Keratinocyte (primary cell): ENCODE data around the gene SEMA3E. TPM values are rescaled to one million over a fixed set of nuclear protein-coding genes. Genes with fewer than 3 reads are reported as not detected.
A peak's percentile ranks its signal among the peaks of the same experiment; 100 is the strongest.

ENCODE experiments used
- DNase-seq: peaks from one replicate; pipeline ENCODE4 v3.0.0-alpha.2; 2011; ENCODE audit warnings: low read depth, missing footprints, low spot score
- FAIRE-seq: peaks from 2 replicates; lab custom pipeline; 2011; peaks lifted over from hg19 to GRCh38; lab: Jason Lieb, UNC
- H2AFZ ChIP-seq: 2 replicates; pipeline ENCODE4 v1.6.0; 2012; ENCODE audit warnings: low read length, control low read depth, inconsistent platforms; ENCODE audit not compliant: control insufficient read depth
- H3K27ac ChIP-seq: 2 replicates; pipeline ENCODE4 v1.5.1; 2011; ENCODE audit warnings: low read length; ENCODE audit not compliant: control insufficient read depth, insufficient read depth
- H3K27me3 ChIP-seq: 3 replicates; pipeline ENCODE4 v1.6.0; 2011; ENCODE audit warnings: low read length; ENCODE audit not compliant: control insufficient read depth, insufficient read depth; ENCODE audit errors: extremely low read depth
- H3K36me3 ChIP-seq, 2 experiments: 2 replicates in 1 of 2; 3 replicates in 1 of 2; pipeline ENCODE4 v1.5.1; 2011; ENCODE audit warnings: low read length in 2 of 2, mild to moderate bottlenecking in 1 of 2; ENCODE audit not compliant: control insufficient read depth in 2 of 2, insufficient read depth in 2 of 2; ENCODE audit errors: extremely low read depth in 1 of 2
- H3K4me1 ChIP-seq: 3 replicates; pipeline ENCODE4 v1.5.1; 2011; ENCODE audit warnings: low read length; ENCODE audit not compliant: control insufficient read depth, insufficient read depth; ENCODE audit errors: extremely low read depth
- H3K4me2 ChIP-seq: 3 replicates; pipeline ENCODE4 v1.6.0; 2011; ENCODE audit warnings: low read depth, low read length; ENCODE audit not compliant: control insufficient read depth, insufficient read depth; ENCODE audit errors: extremely low read depth
- H3K4me3 ChIP-seq, 3 experiments: fragments of 200-600 bp in 1 of 3; sonication (generic) in 1 of 3; 2 replicates in 2 of 3; 3 replicates in 1 of 3; pipeline ENCODE4 v1.5.1; 2011 to 2016; ENCODE audit warnings: low read length in 3 of 3, mild to moderate bottlenecking in 3 of 3, control low read depth in 2 of 3, inconsistent platforms in 1 of 3, low read depth in 1 of 3, mixed read lengths in 1 of 3, mixed run types in 1 of 3, moderate library complexity in 1 of 3; ENCODE audit not compliant: control insufficient read depth in 2 of 3, insufficient read depth in 2 of 3; ENCODE audit errors: extremely low read depth in 1 of 3
- H3K79me2 ChIP-seq: 2 replicates; pipeline ENCODE4 v1.6.0; 2012; ENCODE audit warnings: low read length; ENCODE audit not compliant: control insufficient read depth, insufficient read depth
- H3K9ac ChIP-seq: 3 replicates; pipeline ENCODE4 v1.6.0; 2011; ENCODE audit warnings: low read length; ENCODE audit not compliant: control insufficient read depth, insufficient read depth; ENCODE audit errors: extremely low read depth
- H3K9me1 ChIP-seq: 3 replicates; pipeline ENCODE4 v1.6.0; 2011; ENCODE audit warnings: low read length; ENCODE audit not compliant: control insufficient read depth, insufficient read depth; ENCODE audit errors: extremely low read depth
- H3K9me3 ChIP-seq: 2 replicates; pipeline ENCODE4 v1.5.1; 2012; ENCODE audit warnings: low read depth, low read length; ENCODE audit not compliant: control insufficient read depth
- H4K20me1 ChIP-seq: 3 replicates; pipeline ENCODE4 v1.6.0; 2011; ENCODE audit warnings: low read length; ENCODE audit not compliant: control insufficient read depth, insufficient read depth; ENCODE audit errors: extremely low read depth
- EZH2 ChIP-seq: IDR thresholded peaks from one replicate; pipeline ENCODE4 v1.6.1; 2012; ENCODE audit warnings: inconsistent platforms, mild to moderate bottlenecking, low read length, moderate library complexity
- dilution Hi-C: fragments of 300-500 bp; cut with MboI; formaldehyde crosslinking; loops from one replicate; pipeline ENCODE4 v1.7.0; 2020; ENCODE audit warnings: low sequenced_read_pairs; ENCODE audit not compliant: extremely low pct_ligation_motif_present
- polyA plus RNA-seq, 5 experiments: library from polyadenylated mRNA; depleted of rRNA in 3 of 5; stranded (reverse) in 3 of 5; stranded (forward) in 1 of 5; unstranded in 1 of 5; fragments of >200 nt; gene quantifications; 1 replicate in 1 of 5; 2 replicates in 3 of 5; 3 replicates in 1 of 5; pipeline versions ENCODE4 v1.2.1 to v1.2.3, GENCODE V29; 2011 to 2012; ENCODE audit warnings: missing spikeins in 2 of 5, low read depth in 1 of 5, low replicate concordance in 1 of 5
- TF ChIP-seq, protein P1 (sequence below), 3 experiments: IDR thresholded peaks in 1 of 3; conservative IDR thresholded peaks in 1 of 3; optimal IDR thresholded peaks in 1 of 3; 2 replicates in 2 of 3; 3 replicates in 1 of 3; pipeline versions ENCODE3 to v1.5.1; 2011; ENCODE audit warnings: low read length in 3 of 3, mild to moderate bottlenecking in 3 of 3, moderate library complexity in 2 of 3, control low read depth in 1 of 3, inconsistent platforms in 1 of 3; ENCODE audit not compliant: insufficient read depth in 2 of 3; ENCODE audit errors: extremely low read depth in 1 of 3

SEMA3E gene
- polyA plus RNA-seq, 1 donor (not counting 4 experiments of a cell fraction or from before 2014, with no cell fraction given) = 0.21 TPM

DNA sequence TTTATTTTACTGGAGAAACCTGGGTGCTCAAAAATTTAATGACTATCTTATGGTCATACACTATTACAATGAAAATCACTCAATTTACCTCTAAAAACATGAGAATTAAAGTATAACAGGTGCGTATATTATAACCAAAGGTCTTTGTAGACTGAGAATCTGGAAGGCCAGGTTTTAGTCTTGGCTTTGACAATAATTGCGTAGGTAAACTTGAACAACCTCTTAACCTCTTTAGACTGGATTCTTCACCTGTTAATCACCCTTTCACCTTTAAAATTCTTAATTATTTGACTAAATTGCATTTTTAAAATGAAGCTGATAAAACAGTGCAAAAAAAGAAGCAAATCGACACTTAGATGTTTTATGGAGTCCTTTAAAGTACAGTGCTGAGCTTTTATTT, 156.1 kb downstream of the SEMA3E start:
- Histone ChIP-seq H3K36me3 (no peaks in the 10 kb centered on the region), H3K27me3 (no peaks in the 10 kb centered on the region), H3K9me1 (no peaks in the 10 kb centered on the region), H2AFZ (no peak overlapping the region), H3K9me3 (no peaks in the 10 kb centered on the region), H4K20me1 (no peaks in the 10 kb centered on the region), H3K79me2 (no peaks in the 10 kb centered on the region), H3K9ac (no peak overlapping the region), H3K4me3 (no peak overlapping the region), H3K27ac (no peak overlapping the region), H3K4me2 (peak overlapping the region; percentile 3), H3K4me1 (peaks cover 5% of the 10 kb centered on the region)
- TF ChIP-seq, protein P1, sequence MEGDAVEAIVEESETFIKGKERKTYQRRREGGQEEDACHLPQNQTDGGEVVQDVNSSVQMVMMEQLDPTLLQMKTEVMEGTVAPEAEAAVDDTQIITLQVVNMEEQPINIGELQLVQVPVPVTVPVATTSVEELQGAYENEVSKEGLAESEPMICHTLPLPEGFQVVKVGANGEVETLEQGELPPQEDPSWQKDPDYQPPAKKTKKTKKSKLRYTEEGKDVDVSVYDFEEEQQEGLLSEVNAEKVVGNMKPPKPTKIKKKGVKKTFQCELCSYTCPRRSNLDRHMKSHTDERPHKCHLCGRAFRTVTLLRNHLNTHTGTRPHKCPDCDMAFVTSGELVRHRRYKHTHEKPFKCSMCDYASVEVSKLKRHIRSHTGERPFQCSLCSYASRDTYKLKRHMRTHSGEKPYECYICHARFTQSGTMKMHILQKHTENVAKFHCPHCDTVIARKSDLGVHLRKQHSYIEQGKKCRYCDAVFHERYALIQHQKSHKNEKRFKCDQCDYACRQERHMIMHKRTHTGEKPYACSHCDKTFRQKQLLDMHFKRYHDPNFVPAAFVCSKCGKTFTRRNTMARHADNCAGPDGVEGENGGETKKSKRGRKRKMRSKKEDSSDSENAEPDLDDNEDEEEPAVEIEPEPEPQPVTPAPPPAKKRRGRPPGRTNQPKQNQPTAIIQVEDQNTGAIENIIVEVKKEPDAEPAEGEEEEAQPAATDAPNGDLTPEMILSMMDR (optimal IDR thresholded peaks at IDR 0.05 in 1 of 3, IDR thresholded peaks at IDR 0.05 in 1 of 3, conservative IDR thresholded peaks at IDR 0.05 in 1 of 3; ENCODE audit: extremely low read depth in 1 of 3, insufficient read depth in 2 of 3, low read length in 3 of 3) = no peak
- no peak for TF ChIP-seq EZH2
- FAIRE-seq = no peak
- dilution Hi-C loops = no loop called here
- no peak for DNase-seq

GRCh38 chr7:83487801-83488200, 161.1 kb downstream of the SEMA3E start:
- Histone ChIP-seq H3K9me3 (no peaks in the 10 kb centered on the region), H3K4me1 (peaks cover 29% of the 10 kb centered on the region), H3K9ac (no peak overlapping the region), H2AFZ (no peak overlapping the region), H4K20me1 (no peaks in the 10 kb centered on the region), H3K9me1 (no peaks in the 10 kb centered on the region), H3K27me3 (no peaks in the 10 kb centered on the region), H3K79me2 (no peaks in the 10 kb centered on the region), H3K27ac (no peak overlapping the region), H3K4me2 (no peak overlapping the region), H3K4me3 (no peak overlapping the region), H3K36me3 (no peaks in the 10 kb centered on the region)
- no peak for DNase-seq
- dilution Hi-C loops = no loop called here
- no peak for TF ChIP-seq EZH2
- TF ChIP-seq, protein P1 (optimal IDR thresholded peaks at IDR 0.05 in 1 of 3, IDR thresholded peaks at IDR 0.05 in 1 of 3, conservative IDR thresholded peaks at IDR 0.05 in 1 of 3; ENCODE audit: extremely low read depth in 1 of 3, insufficient read depth in 2 of 3, low read length in 3 of 3) = no peak
- no peak for FAIRE-seq
